ENCODE results near the gene TWIST2. TPM values are rescaled to one million over a fixed set of nuclear protein-coding genes. Genes with fewer than 3 reads are reported as not detected.
A peak's percentile ranks its signal among the peaks of the same experiment; 100 is the strongest.

The TWIST2 gene
- total RNA-seq, 2 donors from 2014 or later, result not detected

DNA sequence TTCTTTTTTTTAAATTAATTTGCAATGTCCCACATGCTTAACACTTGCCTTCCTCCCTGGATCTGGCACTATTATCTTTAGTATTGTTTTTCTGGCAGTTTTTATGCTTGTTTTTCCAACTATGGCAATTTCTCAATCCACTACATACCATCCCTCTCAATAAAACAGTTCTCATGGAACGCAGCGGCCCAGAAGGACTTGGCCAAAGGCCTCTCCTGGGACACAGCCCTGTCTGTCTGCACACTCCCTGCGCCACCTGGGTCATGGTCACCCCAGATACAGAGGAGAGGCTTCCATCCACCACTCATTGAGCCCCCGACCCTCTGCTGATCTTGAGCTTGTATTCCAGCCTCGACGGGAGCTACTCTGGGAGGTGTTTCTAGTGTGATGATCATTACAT lies 91.2 kb downstream of the TWIST2 start:
- Mint-ChIP-seq H3K4me3 (no peak overlapping the region), H3K9me3 (no peaks in the 10 kb centered on the region), H3K4me1 (ENCODE audit: low read depth) (no peaks in the 10 kb centered on the region), H3K27ac (no peak overlapping the region), H3K27me3 (ENCODE audit: low read depth) (no peaks in the 10 kb centered on the region), H3K36me3 (ENCODE audit: insufficient read depth in 2 of 2) (no peaks in the 10 kb centered on the region)
- ATAC-seq (replicated peaks in 1 of 2), result no peak
- DNase-seq, result no peak

DNA sequence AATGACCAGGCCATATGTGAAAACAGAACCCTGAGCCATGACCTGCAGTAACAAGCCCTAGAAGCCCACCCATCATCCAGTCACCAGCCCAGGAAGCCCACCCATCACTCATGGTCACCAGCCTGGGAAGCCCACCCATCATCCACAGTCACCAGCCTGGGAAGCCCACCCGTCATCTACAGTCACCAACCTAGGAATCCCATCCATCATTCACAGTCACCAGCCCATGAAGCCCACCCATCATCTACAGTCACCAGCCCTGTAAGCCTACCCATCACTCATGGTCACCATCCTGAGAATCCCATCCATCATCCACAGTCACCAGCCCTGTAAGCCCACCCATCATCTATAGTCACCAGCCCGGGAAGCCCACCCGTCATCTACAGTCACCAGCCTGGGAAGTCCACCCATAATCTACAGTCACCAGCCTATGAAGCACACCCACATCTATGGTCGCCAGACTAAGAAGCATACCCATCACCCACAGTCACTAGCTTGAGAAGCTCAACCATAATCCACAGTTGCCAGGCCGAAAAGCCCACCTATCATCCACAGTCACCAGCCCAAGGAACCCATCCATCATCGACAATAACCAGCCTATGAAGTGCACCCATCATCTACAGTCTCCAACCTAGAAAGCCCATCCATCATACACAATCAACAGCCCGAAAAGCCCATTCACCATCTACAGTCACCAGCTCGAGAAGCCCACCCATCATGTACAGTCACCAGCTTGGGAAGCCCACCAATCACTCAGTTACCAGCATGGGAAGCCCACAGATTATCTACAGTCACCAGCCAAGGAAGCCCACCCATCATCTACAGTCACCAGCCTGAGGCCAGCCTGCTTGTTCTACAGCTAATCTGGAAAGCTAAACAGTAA lies 91.9 kb downstream of the TWIST2 start:
- Mint-ChIP-seq H3K36me3 (ENCODE audit: insufficient read depth in 2 of 2) (no peaks in the 10 kb centered on the region), H3K27ac (no peak overlapping the region), H3K9me3 (no peaks in the 10 kb centered on the region), H3K4me1 (ENCODE audit: low read depth) (no peaks in the 10 kb centered on the region), H3K27me3 (ENCODE audit: low read depth) (no peaks in the 10 kb centered on the region), H3K4me3 (no peak overlapping the region)
- no peak for DNase-seq
- no peak for ATAC-seq (replicated peaks in 1 of 2)

DNA sequence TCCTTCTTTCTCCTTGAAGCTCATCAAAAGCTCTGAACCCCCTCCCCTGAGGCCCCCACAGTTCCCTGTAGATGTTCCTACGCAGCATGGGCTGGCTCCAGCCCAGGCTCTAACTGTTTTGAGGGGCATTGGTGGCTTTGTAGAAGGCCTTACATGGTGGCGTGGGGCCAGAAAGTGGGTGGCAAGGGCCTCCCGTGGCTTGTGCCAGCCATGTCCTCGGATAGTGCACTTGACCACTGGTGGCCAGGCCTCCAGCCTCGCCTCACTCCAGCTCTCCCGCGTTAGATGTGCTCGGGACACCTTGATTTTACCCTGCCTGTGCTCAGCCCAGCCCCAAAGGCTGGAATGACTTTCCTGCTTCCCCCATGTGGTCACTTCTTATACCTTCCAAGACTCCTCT lies 92.9 kb downstream of the TWIST2 start:
- H3K36me3 Mint-ChIP-seq (ENCODE audit: insufficient read depth in 2 of 2), result no peaks in the 10 kb centered on the region
- DNase-seq (no peak), ATAC-seq (replicated peaks in 1 of 2) (no peak)
- no peaks in the 10 kb centered on the region for H3K9me3 Mint-ChIP-seq
- H3K4me3 Mint-ChIP-seq, result no peak overlapping the region
- no peak overlapping the region for H3K27ac Mint-ChIP-seq
- H3K27me3 Mint-ChIP-seq (ENCODE audit: low read depth), result no peaks in the 10 kb centered on the region
- no peaks in the 10 kb centered on the region for H3K4me1 Mint-ChIP-seq (ENCODE audit: low read depth)

DNA sequence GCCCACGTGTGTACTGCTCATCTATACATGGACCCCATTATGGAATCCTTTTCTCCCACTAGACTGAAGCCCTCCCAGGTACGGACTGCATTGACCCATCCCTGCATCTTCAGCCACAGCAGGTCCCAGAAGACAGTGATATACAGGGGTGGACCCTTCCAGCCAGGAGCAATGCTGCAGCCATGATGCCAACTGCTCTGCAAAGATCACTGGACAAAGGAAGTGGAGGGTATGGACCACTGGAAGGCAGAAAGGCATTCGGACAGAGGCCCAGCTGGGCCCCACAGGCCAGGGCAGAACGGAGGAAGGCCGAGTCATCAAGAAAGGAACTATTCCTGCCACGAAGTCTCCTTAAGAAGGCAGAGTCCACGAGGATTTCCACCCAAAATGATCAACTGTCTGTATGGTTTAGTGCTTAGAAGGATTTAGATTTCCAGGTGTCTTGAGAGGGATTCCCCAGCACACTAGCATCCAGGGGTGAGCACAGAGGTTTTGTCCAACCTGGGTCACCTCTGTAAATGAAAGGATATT lies 93.4 kb downstream of the TWIST2 start:
- Mint-ChIP-seq H3K9me3 (no peaks in the 10 kb centered on the region), H3K27me3 (ENCODE audit: low read depth) (no peaks in the 10 kb centered on the region), H3K4me1 (ENCODE audit: low read depth) (no peaks in the 10 kb centered on the region), H3K4me3 (no peak overlapping the region), H3K36me3 (ENCODE audit: insufficient read depth in 2 of 2) (no peaks in the 10 kb centered on the region), H3K27ac (no peak overlapping the region)
- DNase-seq (no peak), ATAC-seq (replicated peaks in 1 of 2) (no peak)

DNA sequence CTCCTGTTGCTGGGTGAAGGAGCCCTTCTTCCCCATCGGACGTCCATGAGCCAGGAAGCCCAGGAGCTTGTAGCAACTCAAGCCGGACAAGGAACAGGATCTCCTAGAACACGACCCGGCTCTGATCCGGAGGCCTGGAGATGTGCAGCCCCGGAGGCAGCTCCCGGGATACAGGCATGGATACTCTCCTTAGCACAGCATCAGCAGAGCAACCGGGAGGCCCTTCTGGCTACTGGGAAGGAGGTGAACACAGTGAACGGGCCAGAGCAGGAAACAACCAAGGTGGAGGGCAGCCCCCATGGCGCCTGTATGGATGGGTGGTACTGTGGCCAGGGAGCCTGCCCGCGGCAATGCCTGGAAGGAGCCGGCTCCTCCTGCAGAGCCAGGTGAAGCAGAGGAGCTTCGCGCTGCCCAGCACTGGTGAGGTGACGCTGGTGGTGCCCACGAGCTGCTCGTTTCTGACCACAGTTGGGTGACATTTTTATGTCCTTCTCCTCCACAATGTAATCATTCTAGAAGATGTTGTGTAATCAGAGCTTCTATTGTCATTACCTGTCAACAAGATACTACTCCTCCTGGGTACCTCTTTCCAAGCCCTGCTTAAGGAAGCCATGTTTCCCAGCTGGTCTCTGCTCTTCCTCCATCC lies 94.3 kb downstream of the TWIST2 start:
- Mint-ChIP-seq H3K4me1 (ENCODE audit: low read depth) (no peaks in the 10 kb centered on the region), H3K9me3 (no peaks in the 10 kb centered on the region), H3K36me3 (ENCODE audit: insufficient read depth in 2 of 2) (no peaks in the 10 kb centered on the region), H3K27ac (no peak overlapping the region), H3K27me3 (ENCODE audit: low read depth) (no peaks in the 10 kb centered on the region), H3K4me3 (no peak overlapping the region)
- ATAC-seq (replicated peaks in 1 of 2), result no peak
- DNase-seq, result no peak

DNA sequence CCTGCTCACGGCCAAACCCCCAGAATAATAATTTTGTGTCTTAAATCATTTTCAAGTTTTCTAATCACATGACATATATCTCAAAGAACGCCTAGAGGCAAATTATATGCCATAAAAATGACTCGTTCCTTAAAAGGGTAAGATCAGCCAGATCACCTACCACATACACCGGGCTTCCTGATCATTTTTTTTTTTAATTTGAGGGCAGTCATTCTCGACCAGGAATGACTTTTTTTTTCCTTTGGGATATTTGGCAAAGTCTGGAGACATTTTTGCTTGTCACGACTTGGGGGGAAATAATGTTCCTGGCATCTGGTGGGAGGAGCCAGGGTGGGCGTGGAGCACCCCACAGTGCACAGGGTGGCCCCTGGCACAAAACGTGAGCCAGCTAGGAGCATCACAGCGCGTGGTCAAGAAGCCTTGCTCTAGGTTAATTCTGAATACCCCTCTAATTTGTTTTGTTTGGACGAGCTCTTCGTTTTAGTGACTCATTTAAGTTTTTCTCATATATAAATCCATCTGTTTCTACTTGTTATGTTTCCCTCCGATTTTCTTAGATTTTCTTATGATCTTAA lies 94.9 kb downstream of the TWIST2 start:
- no peaks in the 10 kb centered on the region for H3K4me1 Mint-ChIP-seq (ENCODE audit: low read depth)

DNA sequence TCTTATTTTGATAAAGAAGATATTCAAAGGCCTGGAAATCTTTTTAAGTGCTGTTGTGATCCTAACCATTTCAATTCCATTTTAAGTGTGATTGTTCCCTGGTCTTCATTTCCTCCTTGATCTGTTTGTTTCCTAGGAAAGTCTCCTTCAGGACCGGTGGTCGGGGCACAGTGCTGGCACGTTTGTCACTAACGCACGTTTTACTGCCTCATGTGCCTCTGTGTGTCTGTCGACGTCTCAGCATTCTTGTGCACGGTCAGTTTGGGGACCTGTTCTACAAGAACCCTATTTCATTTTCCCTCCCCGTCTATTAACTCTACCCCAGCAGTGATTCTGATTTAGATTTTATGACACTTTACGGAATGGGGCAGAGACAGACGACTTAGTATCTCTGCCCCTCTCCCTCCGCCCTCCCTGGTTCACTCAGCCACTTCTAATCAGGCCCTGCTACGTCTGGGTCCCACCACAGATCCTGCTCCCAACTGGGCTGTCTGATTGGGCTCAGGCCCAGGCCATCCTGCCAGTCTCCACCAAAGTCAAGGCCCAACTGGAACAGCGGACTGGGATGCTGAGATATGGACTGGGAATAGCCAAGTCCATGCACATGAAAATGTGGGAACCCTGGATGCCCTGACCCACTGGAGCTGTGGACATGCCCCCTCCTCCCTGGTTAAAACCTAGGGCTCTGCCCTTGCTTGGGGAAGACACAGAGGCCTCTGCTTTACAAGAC lies 95.6 kb downstream of the TWIST2 start:
- ATAC-seq (replicated peaks in 1 of 2) (no peak), DNase-seq (no peak)
- Mint-ChIP-seq H3K4me3 (no peak overlapping the region), H3K4me1 (ENCODE audit: low read depth) (peaks cover 4% of the 10 kb centered on the region), H3K27ac (no peak overlapping the region), H3K27me3 (ENCODE audit: low read depth) (no peaks in the 10 kb centered on the region), H3K36me3 (ENCODE audit: insufficient read depth in 2 of 2) (no peaks in the 10 kb centered on the region), H3K9me3 (no peaks in the 10 kb centered on the region)

More for the DNA sequence above, 94.9 kb downstream of the TWIST2 start:
- ATAC-seq (replicated peaks in 1 of 2) (no peak), DNase-seq (no peak)
- no peak overlapping the region for H3K27ac Mint-ChIP-seq
- no peaks in the 10 kb centered on the region for H3K27me3 Mint-ChIP-seq (ENCODE audit: low read depth)
- no peaks in the 10 kb centered on the region for H3K36me3 Mint-ChIP-seq (ENCODE audit: insufficient read depth in 2 of 2)
- no peak overlapping the region for H3K4me3 Mint-ChIP-seq
- no peaks in the 10 kb centered on the region for H3K9me3 Mint-ChIP-seq

DNA sequence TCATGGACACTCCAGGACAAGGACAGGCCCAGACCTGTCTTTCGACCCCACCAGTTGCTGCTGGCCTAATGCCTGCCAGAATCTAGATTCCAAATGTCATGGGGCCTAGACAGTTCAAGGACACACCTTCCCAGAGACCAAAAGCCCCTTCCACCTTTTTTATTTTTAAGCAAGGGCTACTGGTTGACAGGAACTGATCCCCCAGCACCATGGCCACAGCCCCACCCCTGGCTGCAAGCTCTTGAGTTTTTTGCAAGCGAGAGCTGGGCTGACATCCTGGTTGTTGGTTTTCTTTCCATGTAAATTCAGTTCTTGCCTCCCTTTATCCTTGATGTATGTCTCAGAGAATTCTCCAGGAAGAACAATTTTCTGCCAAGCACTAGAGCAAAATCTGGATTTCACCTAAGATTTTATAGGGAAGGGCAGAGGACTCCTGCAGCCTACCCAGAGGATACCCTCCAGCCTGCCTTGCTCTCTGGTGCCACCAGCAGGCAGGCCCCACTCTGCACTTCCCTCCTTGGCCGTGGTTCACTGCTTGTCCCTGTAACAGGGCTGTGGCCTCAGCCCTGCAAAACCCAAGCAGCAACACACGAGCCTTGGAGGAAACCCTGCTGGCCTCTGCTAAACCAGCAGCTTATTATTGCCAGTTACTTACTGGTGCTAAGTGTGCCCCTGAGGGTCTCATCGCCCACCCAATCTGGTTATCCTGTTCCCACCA lies 97.7 kb downstream of the TWIST2 start:
- H3K27me3 Mint-ChIP-seq (ENCODE audit: low read depth), result no peaks in the 10 kb centered on the region
- H3K4me1 Mint-ChIP-seq (ENCODE audit: low read depth), result peaks cover 7% of the 10 kb centered on the region
- H3K4me3 Mint-ChIP-seq, result no peak overlapping the region
- H3K36me3 Mint-ChIP-seq (ENCODE audit: insufficient read depth in 2 of 2), result no peaks in the 10 kb centered on the region
- ATAC-seq (replicated peaks in 1 of 2), result peak in 1 of 2 donors; percentile 40
- DNase-seq, result peak; percentile 11 to 21
- H3K27ac Mint-ChIP-seq, result no peak overlapping the region
- no peaks in the 10 kb centered on the region for H3K9me3 Mint-ChIP-seq

DNA sequence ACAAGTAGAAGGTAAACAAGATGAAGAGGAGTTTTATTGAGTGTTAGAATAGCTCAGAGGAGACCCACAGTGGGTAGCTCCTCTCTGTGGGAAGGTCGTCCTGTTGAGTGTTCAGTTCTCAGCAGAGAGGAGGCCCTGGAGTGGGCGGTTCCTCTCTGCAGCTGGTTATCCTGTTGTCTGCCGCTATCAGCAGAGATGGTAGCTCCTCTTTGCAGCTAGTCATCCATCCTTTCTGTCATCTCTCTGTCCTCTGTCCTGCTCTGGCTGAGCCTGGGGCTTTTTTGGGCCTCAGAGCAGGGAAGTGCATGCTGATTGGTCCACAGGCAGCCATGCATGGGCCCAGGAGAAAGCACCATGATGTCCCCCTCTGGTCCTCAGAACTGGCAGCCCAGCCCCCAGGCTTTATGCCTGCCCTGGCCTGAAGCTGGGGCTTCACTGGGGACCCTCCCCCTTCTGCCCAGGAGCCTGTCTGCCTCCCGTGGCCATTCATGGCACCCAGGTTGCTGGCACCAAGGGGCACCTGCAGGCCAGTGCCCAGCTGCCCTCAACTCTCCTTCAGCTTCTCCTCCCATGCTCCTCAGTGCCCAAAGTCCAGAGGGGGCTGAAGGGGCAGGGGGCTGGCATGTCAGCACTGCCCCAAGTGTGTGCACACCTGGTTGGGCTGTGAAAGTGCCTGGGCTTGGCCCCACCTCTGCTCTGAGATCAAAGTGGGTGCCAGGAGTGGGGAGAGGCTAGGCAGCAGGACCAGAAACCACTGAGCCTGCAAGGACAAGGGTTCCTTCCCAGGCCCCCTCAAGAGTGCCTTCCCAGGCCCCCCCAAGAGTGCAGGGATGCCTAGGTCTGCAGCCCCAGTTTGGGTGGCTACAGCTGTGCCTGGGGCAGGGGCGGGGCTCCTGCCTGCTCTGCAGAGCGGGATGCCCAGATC lies 98.7 kb downstream of the TWIST2 start:
- Mint-ChIP-seq H3K4me3 (no peak overlapping the region), H3K9me3 (no peaks in the 10 kb centered on the region), H3K27me3 (ENCODE audit: low read depth) (no peaks in the 10 kb centered on the region), H3K36me3 (ENCODE audit: insufficient read depth in 2 of 2) (no peaks in the 10 kb centered on the region), H3K4me1 (ENCODE audit: low read depth) (peaks cover 7% of the 10 kb centered on the region), H3K27ac (no peak overlapping the region)
- no peak for ATAC-seq (replicated peaks in 1 of 2)
- DNase-seq, result no peak

DNA sequence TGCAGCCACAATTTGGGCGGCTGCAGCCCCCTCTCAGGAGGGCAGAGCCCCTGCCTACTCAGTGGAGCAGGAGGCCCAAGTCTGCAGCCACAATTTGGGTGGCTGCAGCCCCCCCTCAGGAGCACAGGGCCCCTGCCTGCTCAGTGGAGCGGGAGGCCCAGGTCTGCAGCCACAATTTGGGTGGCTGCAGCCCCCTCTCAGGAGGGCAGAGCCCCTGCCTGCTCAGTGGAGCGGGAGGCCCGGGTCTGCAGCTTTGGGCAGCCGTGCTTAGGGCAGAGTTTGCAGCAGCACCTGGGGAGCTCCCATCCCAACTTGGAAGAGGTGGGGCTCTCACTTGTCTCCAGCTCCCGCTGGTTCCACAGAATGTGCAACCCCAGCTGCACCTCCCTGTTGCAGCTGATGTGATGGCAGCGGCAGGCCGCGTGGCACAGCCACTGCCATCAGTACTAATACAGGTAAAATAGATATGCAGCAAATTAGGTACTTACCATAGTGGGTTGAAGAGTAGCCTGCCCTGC lies 99.4 kb downstream of the TWIST2 start:
- peaks cover 3% of the 10 kb centered on the region for H3K27me3 Mint-ChIP-seq (ENCODE audit: low read depth)
- no peak overlapping the region for H3K4me3 Mint-ChIP-seq
- no peaks in the 10 kb centered on the region for H3K9me3 Mint-ChIP-seq
- DNase-seq (no peak), ATAC-seq (replicated peaks in 1 of 2) (no peak)
- H3K36me3 Mint-ChIP-seq (ENCODE audit: insufficient read depth in 2 of 2), result no peaks in the 10 kb centered on the region
- H3K27ac Mint-ChIP-seq, result no peak overlapping the region
- peaks cover 7% of the 10 kb centered on the region for H3K4me1 Mint-ChIP-seq (ENCODE audit: low read depth)

DNA sequence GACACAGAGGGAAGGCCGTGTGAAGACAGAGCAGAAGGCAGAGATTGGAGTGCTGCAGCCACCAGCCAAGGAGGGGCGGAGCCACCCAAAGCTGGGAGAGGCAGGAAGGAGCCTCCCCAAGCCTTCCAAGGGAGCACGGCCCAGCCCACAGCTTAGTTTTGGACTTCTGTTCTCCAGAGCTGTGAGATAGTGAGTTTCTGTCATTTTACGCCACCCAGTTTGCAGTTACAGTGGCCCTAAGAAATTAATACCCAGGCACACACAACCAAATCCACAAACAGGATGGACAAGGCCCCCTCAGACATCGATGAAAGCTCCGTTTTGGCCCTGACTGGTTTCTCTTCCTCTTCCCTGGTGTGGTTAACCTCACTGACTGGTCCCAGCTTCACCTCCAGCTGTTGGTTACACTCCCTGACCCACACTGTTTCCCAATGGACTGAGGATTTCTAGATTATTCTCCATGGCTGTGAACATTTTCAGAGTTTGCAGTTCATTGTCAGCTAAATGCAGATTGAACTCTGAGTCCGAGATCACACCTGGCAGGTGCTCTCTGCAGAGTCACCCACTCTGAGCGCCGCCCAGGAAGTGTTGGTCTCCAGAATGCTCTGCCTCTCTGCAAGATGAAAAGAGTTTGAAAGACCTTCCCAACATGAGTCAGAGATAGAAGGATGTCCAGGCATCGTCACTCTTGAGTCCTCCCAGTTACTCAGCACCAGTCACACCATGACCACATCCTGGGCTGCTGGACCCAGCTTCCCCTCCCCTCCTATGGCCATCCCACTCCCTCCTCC lies 100.2 kb downstream of the TWIST2 start:
- H3K27ac Mint-ChIP-seq, result no peak overlapping the region
- no peaks in the 10 kb centered on the region for H3K36me3 Mint-ChIP-seq (ENCODE audit: insufficient read depth in 2 of 2)
- peak in 1 of 2 donors; percentile 71 for ATAC-seq (replicated peaks in 1 of 2)
- H3K4me3 Mint-ChIP-seq, result no peak overlapping the region
- DNase-seq, result no peak
- peaks cover 9% of the 10 kb centered on the region for H3K27me3 Mint-ChIP-seq (ENCODE audit: low read depth)
- H3K4me1 Mint-ChIP-seq (ENCODE audit: low read depth), result peaks cover 7% of the 10 kb centered on the region
- no peaks in the 10 kb centered on the region for H3K9me3 Mint-ChIP-seq
